Left lobe of liver (tissue), 2 donors: ENCODE results near the gene KLHL7. TPM values are rescaled to one million over a fixed set of nuclear protein-coding genes. Genes with fewer than 3 reads are reported as not detected.

Source experiments
- ATAC-seq: fragments of 200-7000 bp; cut with Tn5 transposase; one replicate; pipeline ENCODE4 v1.9.1; 2020; ENCODE audit warnings: mild to moderate bottlenecking, moderate library complexity
- DNase-seq: peaks from one replicate; pipeline ENCODE4 v3.0.0-alpha.2; 2020; ENCODE audit warnings: low spot score
- total RNA-seq: library from RNA; stranded (reverse); gene quantifications from one replicate; pipeline ENCODE4 v1.2.1, GENCODE V29; 2021
- donor health status: DM: no; HTN: no; CAD: no; lungs with moderate emphysema.
- donor health status: DM: no; HTN: yes; CAD: no.

The KLHL7 gene, protein sequence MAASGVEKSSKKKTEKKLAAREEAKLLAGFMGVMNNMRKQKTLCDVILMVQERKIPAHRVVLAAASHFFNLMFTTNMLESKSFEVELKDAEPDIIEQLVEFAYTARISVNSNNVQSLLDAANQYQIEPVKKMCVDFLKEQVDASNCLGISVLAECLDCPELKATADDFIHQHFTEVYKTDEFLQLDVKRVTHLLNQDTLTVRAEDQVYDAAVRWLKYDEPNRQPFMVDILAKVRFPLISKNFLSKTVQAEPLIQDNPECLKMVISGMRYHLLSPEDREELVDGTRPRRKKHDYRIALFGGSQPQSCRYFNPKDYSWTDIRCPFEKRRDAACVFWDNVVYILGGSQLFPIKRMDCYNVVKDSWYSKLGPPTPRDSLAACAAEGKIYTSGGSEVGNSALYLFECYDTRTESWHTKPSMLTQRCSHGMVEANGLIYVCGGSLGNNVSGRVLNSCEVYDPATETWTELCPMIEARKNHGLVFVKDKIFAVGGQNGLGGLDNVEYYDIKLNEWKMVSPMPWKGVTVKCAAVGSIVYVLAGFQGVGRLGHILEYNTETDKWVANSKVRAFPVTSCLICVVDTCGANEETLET
- total RNA-seq, result 8.6 TPM

GRCh38 chr7:23105644-23106056, at the start of gene KLHL7:
Gene KLHL7, plus strand, starts transcription at chr7:23105785. Its CDS starts 242 bp downstream, at chr7:23106027.
- DNase-seq (peak; percentile 98), ATAC-seq (peak; percentile 98)

GRCh38 chr7:23058408-23059096, 47.0 kb upstream of the KLHL7 start:
- DNase-seq, result no peak
- ATAC-seq, result no peak

- no peak for ATAC-seq
- DNase-seq, result no peak
These were observed 44.3 kb upstream of the KLHL7 start for GRCh38 chr7:23061327-23061726.

GRCh38 chr7:23062452-23062851, 43.1 kb upstream of the KLHL7 start:
- no peak for DNase-seq
- ATAC-seq, result no peak

DNA sequence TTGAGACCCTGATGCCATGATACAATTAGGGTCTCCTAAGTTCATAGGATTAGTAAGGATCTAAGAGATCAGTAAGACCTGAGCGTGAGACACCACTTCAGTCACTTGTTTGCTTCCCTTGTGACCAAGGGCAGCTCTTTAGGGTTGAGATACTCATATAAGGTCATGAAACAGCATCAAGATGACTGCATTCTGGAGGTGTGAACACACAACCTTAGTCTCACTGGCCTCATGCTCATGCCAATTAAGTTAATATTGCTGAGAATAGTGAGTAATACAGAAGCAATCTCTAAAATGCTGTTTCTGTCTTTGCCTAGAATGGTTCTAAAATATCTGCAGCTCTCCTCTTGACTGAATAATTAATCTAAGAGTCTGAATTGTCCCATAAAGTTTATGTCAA, 39.6 kb upstream of the KLHL7 start:
- ATAC-seq, result no peak
- DNase-seq, result no peak

DNA sequence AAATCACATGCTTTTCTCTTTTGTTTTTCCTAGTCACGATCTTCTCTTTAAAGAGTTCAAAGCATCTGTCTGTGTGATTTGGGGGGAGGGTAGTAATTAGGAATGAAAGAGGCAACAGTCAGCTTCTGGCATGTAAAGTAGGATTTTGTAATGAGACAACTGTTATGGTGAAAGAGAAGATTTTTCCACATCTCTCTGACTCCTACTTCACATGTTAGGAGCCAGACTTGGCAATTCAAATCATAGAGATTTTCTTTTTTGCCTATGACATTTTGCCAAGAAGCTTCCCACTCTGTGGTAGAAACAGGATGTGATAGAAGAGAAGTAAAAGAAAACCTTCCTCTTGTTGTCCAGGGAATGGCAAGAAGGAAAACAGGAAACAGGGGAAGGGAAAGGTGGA, 38.3 kb upstream of the KLHL7 start:
- no peak for DNase-seq
- no peak for ATAC-seq

DNA sequence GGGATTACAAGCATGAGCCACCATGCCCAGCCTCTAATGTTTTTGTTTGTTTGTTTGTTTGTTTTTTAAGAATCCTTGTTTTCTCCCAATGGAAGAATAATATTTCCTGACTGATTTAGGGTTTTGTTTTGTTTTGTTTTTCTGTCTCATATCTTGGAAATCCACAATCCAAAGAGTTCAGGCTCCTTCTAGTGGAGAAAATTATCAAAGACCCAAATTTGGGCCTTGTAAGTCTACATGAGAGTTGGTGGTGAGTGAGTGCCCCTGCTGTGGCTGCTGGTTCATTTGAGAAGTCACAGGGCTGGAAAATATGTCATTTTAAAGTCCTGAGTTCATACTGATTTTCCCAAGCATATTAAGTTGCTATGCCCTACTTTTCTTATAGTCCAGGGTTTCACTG, 33.5 kb upstream of the KLHL7 start:
- ATAC-seq (no peak), DNase-seq (no peak)

GRCh38 chr7:23072922-23073321, 32.7 kb upstream of the KLHL7 start:
- DNase-seq, result no peak
- ATAC-seq, result no peak

DNA sequence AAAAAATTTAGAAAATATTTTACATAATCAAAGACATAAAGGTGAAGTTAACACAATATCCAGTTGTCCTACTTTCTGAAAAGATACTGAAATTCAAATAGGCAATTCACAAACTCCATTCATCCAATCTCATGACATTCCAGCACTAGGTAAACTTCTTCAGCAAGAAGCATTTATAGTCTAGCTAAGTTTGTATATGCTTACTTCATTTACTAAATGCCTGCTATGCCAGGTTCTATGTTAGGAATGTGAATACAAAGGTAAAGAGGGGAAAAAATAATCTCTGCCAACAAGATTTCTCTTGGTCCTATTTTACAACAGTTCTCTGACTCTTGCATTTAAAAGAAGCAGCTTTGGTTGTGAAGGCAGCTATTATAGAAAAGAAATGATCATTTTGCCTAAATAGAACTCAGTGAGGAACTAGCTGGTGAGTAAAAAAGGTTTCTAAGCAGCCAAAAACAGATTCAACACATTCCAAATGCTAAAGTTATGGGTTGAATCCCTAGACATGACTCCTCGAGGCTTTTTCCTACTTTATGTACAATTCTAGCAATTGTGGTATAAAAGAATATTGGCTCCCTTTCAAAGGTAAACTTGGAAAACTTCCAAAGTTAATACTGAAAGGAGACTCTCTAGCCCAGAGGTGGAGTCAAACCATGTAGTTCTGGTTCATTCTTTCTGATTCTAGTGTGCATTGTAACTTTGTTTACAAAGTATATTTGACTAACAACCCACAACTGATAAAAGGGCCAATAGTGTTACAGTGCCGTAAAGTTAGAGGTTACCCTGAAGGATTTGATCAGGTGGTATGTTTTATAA, 30.9 kb upstream of the KLHL7 start:
- ATAC-seq (peak; percentile 90), DNase-seq (no peak)

DNA sequence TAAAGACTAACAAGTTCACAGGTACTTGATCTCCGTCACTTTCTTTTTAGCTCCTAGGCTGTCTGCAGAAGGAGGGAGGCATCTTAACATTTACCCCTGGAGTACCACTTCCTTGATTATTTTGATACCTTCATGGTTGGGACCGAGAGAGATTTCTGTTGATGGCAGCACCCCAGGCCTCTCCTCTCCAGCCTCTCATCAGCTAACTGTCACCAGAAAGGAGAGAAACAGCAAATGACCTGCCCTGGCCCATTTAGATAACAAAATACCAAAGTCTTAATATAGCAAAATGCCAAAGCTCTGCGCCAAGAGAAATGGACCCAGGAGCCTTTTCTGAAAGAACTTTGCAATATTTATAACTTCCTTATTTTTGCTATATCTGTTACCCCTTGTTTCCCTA, 30.0 kb upstream of the KLHL7 start:
- peak; percentile 11 for ATAC-seq

DNA sequence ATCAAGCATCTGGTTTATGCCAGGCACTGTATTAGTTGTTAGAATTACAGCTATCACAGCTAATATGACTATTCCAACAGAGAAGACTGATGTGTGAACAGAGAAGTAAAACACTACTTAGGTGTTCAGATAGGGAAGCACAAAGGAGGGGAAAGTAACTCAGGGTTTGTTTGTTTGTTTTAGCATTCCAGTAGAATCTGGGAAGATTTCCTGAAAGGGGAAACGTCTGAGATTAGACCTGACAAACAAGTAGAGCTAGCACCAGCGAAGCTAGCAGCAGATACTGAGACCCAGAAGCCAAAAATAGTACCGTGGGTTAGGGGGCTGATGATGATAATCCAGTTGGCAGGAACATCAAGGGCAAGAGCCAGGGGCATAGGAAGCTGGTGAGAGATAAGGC, 28.8 kb upstream of the KLHL7 start:
- no peak for DNase-seq
- ATAC-seq, result no peak

More for the DNA sequence above, 30.0 kb upstream of the KLHL7 start:
- no peak for DNase-seq

- no peak for ATAC-seq
- DNase-seq, result no peak
These were observed 12.5 kb upstream of the KLHL7 start for GRCh38 chr7:23093111-23093510.

- no peak for DNase-seq
These were observed 12.0 kb upstream of the KLHL7 start for GRCh38 chr7:23093546-23093945.

GRCh38 chr7:23096518-23097290, 8.9 kb upstream of the KLHL7 start:
- DNase-seq (no peak), ATAC-seq (no peak)

More at GRCh38 chr7:23093546-23093945, 12.0 kb upstream of the KLHL7 start:
- no peak for ATAC-seq

DNA sequence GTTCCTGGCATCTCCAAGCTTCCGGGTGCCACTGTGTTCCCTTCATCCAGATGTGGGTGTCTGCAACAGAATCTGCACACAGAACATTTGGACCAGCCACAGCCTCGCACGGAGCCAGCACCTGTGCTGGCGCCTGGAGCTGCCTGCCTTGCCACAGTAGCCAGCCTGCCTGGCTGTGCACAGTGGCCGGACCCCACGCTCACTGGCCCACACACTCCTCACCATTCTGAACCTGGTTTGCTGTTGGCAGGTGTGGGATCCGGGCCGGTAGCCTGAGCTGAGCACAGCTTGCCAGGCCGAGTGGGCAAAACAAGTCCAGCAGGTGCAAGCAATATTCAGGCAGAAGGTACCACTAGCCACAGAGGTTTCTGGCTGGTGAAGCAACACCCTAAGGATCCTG, 7.6 kb upstream of the KLHL7 start:
- no peak for ATAC-seq
- DNase-seq, result no peak

DNA sequence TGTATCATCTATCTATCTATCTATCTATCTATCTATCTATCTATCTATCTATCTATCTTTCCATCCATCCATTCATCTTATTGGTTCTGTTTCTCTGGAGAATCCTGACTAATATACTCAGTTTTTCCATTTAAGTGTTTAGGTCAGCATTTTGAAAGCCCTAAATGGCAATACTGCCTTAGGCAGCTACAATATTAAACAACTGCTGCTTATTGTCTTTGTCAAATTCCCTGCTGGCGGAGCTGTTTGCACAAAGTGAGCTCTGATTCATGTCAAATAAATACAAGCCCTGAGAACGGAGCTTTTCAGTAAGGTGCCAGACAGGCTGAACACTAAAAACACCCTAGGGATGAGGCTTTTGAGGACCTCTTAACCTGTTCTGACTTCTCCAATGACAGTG, 7.1 kb upstream of the KLHL7 start:
- no peak for DNase-seq
- no peak for ATAC-seq

DNA sequence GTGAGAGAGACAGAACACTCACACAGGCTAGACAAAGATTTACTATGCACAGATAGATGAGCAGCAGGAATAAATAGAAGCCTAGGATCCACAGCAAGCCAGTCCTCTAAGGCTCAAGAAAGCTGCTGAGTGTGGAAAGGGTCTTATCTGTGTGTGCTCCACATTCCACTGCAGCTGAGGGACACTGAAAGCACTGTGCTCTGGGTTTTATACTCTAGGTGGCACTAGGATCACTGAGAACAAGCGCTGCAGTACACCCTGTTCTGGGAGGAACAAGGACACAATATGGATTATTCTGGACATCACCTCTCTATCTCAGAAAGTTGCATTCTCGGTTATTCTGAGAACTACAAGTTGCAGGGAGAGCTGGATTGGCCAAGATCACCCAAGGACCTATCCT, 4.9 kb upstream of the KLHL7 start:
- no peak for DNase-seq
- peak; percentile 42 for ATAC-seq

DNA sequence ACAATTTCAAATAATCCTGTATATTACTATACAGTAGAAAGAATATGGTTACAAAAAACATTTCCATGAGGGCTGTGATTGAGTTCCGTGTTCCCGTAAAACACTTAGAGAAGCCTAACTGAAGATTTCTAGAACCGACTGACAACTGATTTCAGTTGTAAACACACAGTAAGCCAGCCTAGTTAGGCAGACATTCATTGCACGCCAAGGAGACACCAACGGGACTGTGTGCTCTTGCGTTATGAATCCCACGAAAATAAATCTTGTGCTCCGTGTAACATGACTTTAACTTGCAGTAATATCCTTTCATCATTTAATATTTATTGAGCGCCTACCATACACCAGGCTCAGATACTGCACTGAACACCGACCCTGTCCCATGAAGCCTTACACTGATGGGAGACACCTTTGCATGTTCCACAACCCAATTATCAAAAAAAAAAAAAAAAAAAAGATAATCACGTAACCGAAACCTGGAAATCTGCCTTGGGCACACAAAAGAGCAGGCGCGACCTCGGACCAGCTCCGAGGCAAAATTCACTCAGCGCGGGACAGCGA, 420 bp upstream of the KLHL7 start:
- no peak for DNase-seq
- peak; percentile 16 for ATAC-seq

- DNase-seq (peak; percentile 55), ATAC-seq (peak; percentile 54)
These were observed 655 bp downstream of the KLHL7 start for GRCh38 chr7:23106057-23106822.
